IMR-90 (cell line): Measurements from ENCODE around the gene HMG20A. TPM values are rescaled to one million over a fixed set of nuclear protein-coding genes. Genes with fewer than 3 reads are reported as not detected.

Experiments
- ATAC-seq: fragments of 200-7000 bp; cut with Tn5 transposase; 2 replicates; pipeline ENCODE4 v1.9.1; 2020; ENCODE audit warnings: low read depth, mild to moderate bottlenecking, moderate library complexity
- BruUV-seq: library from RNA; stranded (reverse); fragments of 400-500 nt; replicated peaks from 2 replicates; lab custom pipeline; 2021; lab: Mats Ljungman, UMichigan
- CTCF ChIA-PET: fragments of 300-600 bp; formaldehyde crosslinking; extraction: SDS; loops from one replicate; lab custom pipeline; 2021; ENCODE audit warnings: antibody characterized with exemption; lab: Yijun Ruan, JAX
- POLR2A ChIA-PET: fragments of 300-600 bp; sonication (Branson Sonifier 250); formaldehyde crosslinking; loops from one replicate; lab custom pipeline; 2022; ENCODE audit warnings: antibody characterized with exemption; ENCODE audit not compliant: unreplicated experiment; lab: Charles Lee
- DNase-seq: peaks from one replicate; pipeline ENCODE4 v3.0.0; 2013
- H2AFZ ChIP-seq: replicated peaks from 2 replicates; pipeline ENCODE3; 2013; ENCODE audit warnings: low read length, mild to moderate bottlenecking; ENCODE audit not compliant: poor library complexity
- H2AK5ac ChIP-seq: 2 replicates; pipeline ENCODE4 v1.6.1; 2013; ENCODE audit warnings: low read depth, low read length, inconsistent platforms
- H2AK9ac ChIP-seq: replicated peaks from 2 replicates; pipeline ENCODE3; 2013; ENCODE audit warnings: mild to moderate bottlenecking, low read depth, low read length, moderate library complexity; ENCODE audit not compliant: poor library complexity
- H2BK120ac ChIP-seq: 2 replicates; pipeline ENCODE4 v1.6.1; 2013; ENCODE audit warnings: low read depth, low read length, inconsistent platforms
- H2BK15ac ChIP-seq: 3 replicates; pipeline ENCODE4 v1.6.1; 2013; ENCODE audit warnings: low read depth, low read length, inconsistent platforms
- H2BK20ac ChIP-seq: 2 replicates; pipeline ENCODE4 v1.6.1; 2013; ENCODE audit warnings: low read depth, mild to moderate bottlenecking, inconsistent platforms, low read length, moderate library complexity
- H2BK5ac ChIP-seq: 2 replicates; pipeline ENCODE4 v1.6.1; 2013; ENCODE audit warnings: mild to moderate bottlenecking, low read depth, low read length, inconsistent platforms; ENCODE audit not compliant: poor library complexity, severe bottlenecking
- H3K14ac ChIP-seq: replicated peaks from 2 replicates; pipeline ENCODE4 v1.6.1; 2013; ENCODE audit warnings: low read depth, low read length, inconsistent platforms
- H3K18ac ChIP-seq: 2 replicates; pipeline ENCODE4 v1.6.1; 2013; ENCODE audit warnings: low read depth, low read length, control low read depth
- H3K23ac ChIP-seq: 2 replicates; pipeline ENCODE4 v1.6.1; 2013; ENCODE audit warnings: low read depth, low read length, inconsistent platforms
- H3K27ac ChIP-seq: 2 replicates; pipeline ENCODE4 v1.5.1; 2013; ENCODE audit warnings: mild to moderate bottlenecking, control low read depth, low read length; ENCODE audit not compliant: insufficient read depth
- H3K27me3 ChIP-seq: 2 replicates; pipeline ENCODE4 v1.6.1; 2013; ENCODE audit warnings: low read length; ENCODE audit not compliant: control insufficient read depth, insufficient read depth
- H3K36me3 ChIP-seq: 2 replicates; pipeline ENCODE4 v1.6.1; 2013; ENCODE audit warnings: low read length, mixed read lengths; ENCODE audit not compliant: control insufficient read depth, insufficient read depth
- H3K4ac ChIP-seq: 2 replicates; pipeline ENCODE4 v1.6.1; 2013; ENCODE audit warnings: low read depth, low read length, inconsistent platforms
- H3K4me1 ChIP-seq: 2 replicates; pipeline ENCODE4 v1.6.1; 2013; ENCODE audit warnings: low read length, mixed read lengths; ENCODE audit not compliant: control insufficient read depth, insufficient read depth
- H3K4me2 ChIP-seq: 2 replicates; pipeline ENCODE4 v1.6.1; 2013; ENCODE audit warnings: low read depth, mild to moderate bottlenecking, control low read depth, low read length, moderate library complexity
- H3K4me3 ChIP-seq: 2 replicates; pipeline ENCODE4 v1.5.1; 2013; ENCODE audit warnings: low read depth, mild to moderate bottlenecking, control low read depth, low read length, moderate library complexity; ENCODE audit not compliant: insufficient read depth
- H3K56ac ChIP-seq: 2 replicates; pipeline ENCODE4 v1.6.1; 2013; ENCODE audit warnings: low read length, inconsistent platforms; ENCODE audit not compliant: insufficient read depth; ENCODE audit errors: extremely low read depth
- H3K79me1 ChIP-seq, 2 experiments: 2 replicates each; pipeline ENCODE4 v1.6.1; 2013; ENCODE audit warnings: low read length in 2 of 2, inconsistent platforms in 1 of 2, low read depth in 1 of 2
- H3K9ac ChIP-seq: 2 replicates; pipeline ENCODE4 v1.6.1; 2013; ENCODE audit warnings: low read depth, low read length, control low read depth
- H3K9me1 ChIP-seq: 2 replicates; pipeline ENCODE4 v1.6.1; 2013; ENCODE audit warnings: low read length, inconsistent platforms; ENCODE audit not compliant: insufficient read depth
- H3K9me3 ChIP-seq: 2 replicates; pipeline ENCODE4 v1.6.1; 2013; ENCODE audit warnings: low read length; ENCODE audit not compliant: control insufficient read depth, insufficient read depth
- H4K20me1 ChIP-seq: 2 replicates; pipeline ENCODE4 v1.6.1; 2013; ENCODE audit warnings: low read length, inconsistent platforms; ENCODE audit not compliant: insufficient read depth
- H4K5ac ChIP-seq: 2 replicates; pipeline ENCODE4 v1.6.1; 2013; ENCODE audit warnings: mild to moderate bottlenecking, low read depth, low read length, control low read depth
- H4K8ac ChIP-seq, 2 experiments: 2 replicates each; pipeline ENCODE4 v1.6.1; 2013; ENCODE audit warnings: low read depth in 2 of 2, low read length in 2 of 2, control low read depth in 1 of 2, inconsistent platforms in 1 of 2
- H4K91ac ChIP-seq: 2 replicates; pipeline ENCODE4 v1.6.1; 2013; ENCODE audit warnings: low read depth, low read length, inconsistent platforms; ENCODE audit not compliant: insufficient read depth
- BHLHE40 ChIP-seq: fragments of 150-350 bp; IDR thresholded peaks from 2 replicates; pipeline ENCODE4 v1.6.1; 2016; ENCODE audit warnings: mild to moderate bottlenecking, low read depth, low read length
- CEBPB ChIP-seq: IDR thresholded peaks from 2 replicates; pipeline ENCODE4 v1.6.1; 2012; ENCODE audit warnings: low read depth, low read length, improper control_type of control experiment
- CHD1 ChIP-seq: IDR thresholded peaks from 2 replicates; pipeline ENCODE4 v1.6.1; 2012; ENCODE audit warnings: low read depth, low read length, improper control_type of control experiment
- CTCF ChIP-seq: conservative IDR thresholded peaks from 2 replicates; pipeline ENCODE4 v1.5.1; 2012; ENCODE audit warnings: mild to moderate bottlenecking, low read depth, low read length, improper control_type of control experiment
- ELK1 ChIP-seq: fragments of 150-350 bp; IDR thresholded peaks from 2 replicates; pipeline ENCODE4 v1.6.1; 2016; ENCODE audit warnings: low read depth, mild to moderate bottlenecking, low read length, moderate library complexity, borderline replicate concordance
- FOS ChIP-seq: fragments of 150-350 bp; IDR thresholded peaks from 2 replicates; pipeline ENCODE4 v1.6.1; 2016; ENCODE audit warnings: low read depth, low read length
- MAFK ChIP-seq: IDR thresholded peaks from 2 replicates; pipeline ENCODE4 v1.6.1; 2012; ENCODE audit warnings: low read depth, low read length, improper control_type of control experiment
- MAZ ChIP-seq: IDR thresholded peaks from 2 replicates; pipeline ENCODE4 v1.6.1; 2012; ENCODE audit warnings: low read depth, mild to moderate bottlenecking, low read length, improper control_type of control experiment, moderate library complexity, borderline replicate concordance
- MXI1 ChIP-seq: IDR thresholded peaks from 2 replicates; pipeline ENCODE4 v1.6.1; 2012; ENCODE audit warnings: low read depth, mild to moderate bottlenecking, low read length, moderate library complexity, borderline replicate concordance
- NFE2L2 ChIP-seq: fragments of 150-350 bp; IDR thresholded peaks from 2 replicates; pipeline ENCODE4 v1.6.1; 2016; ENCODE audit warnings: low read depth, mild to moderate bottlenecking, low read length
- POLR2A ChIP-seq: IDR thresholded peaks from 2 replicates; pipeline ENCODE4 v1.6.1; 2012; ENCODE audit warnings: mild to moderate bottlenecking, low read depth, low read length
- RAD21 ChIP-seq: IDR thresholded peaks from 2 replicates; pipeline ENCODE4 v1.6.1; 2012; ENCODE audit warnings: low read length, improper control_type of control experiment
- RCOR1 ChIP-seq: IDR thresholded peaks from 2 replicates; pipeline ENCODE4 v1.6.1; 2012; ENCODE audit warnings: mild to moderate bottlenecking, low read length, improper control_type of control experiment; ENCODE audit not compliant: insufficient replicate concordance
- RFX5 ChIP-seq: IDR thresholded peaks from 2 replicates; pipeline ENCODE4 v1.8.0; 2012; ENCODE audit warnings: low read depth, mild to moderate bottlenecking, low read length, moderate library complexity
- SMC3 ChIP-seq: fragments of 150-350 bp; IDR thresholded peaks from 2 replicates; pipeline ENCODE4 v1.6.1; 2016; ENCODE audit warnings: low read depth, mild to moderate bottlenecking, antibody characterized with exemption, low read length, moderate library complexity
- USF2 ChIP-seq: fragments of 150-350 bp; IDR thresholded peaks from 2 replicates; pipeline ENCODE4 v1.6.1; 2017; ENCODE audit warnings: mild to moderate bottlenecking, antibody characterized with exemption, low read length, low read depth
- WGBS, 2 experiments: methylation state at CpG; one replicate each; pipeline versions ENCODE4 v1.1.5 to v1.1.7; 2013; ENCODE audit warnings: missing lambda C conversion rate in 2 of 2; ENCODE audit not compliant: insufficient read length in 1 of 2; ENCODE audit errors: extremely low coverage in 2 of 2; 5-methylcytosine and 5-hydroxymethylcytosine counted together
- dilution Hi-C: fragments of 300-500 bp; cut with HindIII; formaldehyde crosslinking; loops from one replicate; pipeline ENCODE4 v1.14.3; 2018; ENCODE audit warnings: low sequenced_read_pairs; ENCODE audit not compliant: unreplicated experiment
- in situ Hi-C: fragments of 300-500 bp; cut with MboI; formaldehyde crosslinking; loops from 3 replicates; pipeline ENCODE4 v1.14.3; 2019; ENCODE audit warnings: low sequenced_read_pairs, inconsistent platforms, mixed read lengths
- intact Hi-C: fragments of 100-400 bp; cut with micrococcal nuclease; formaldehyde crosslinking; loops from 2 replicates; pipeline ENCODE4 v1.10.0; 2022
- polyA plus RNA-seq, 3 experiments: library from polyadenylated mRNA; depleted of rRNA; stranded (reverse); fragments of >200 nt; gene quantifications; 2 replicates each; pipeline ENCODE4 v1.2.3, GENCODE V29; 2012; ENCODE audit warnings: low replicate concordance in 1 of 3
- total RNA-seq: library from RNA; depleted of rRNA; stranded (reverse); fragments of >200 nt; gene quantifications from 2 replicates; pipeline ENCODE4 v1.2.3, GENCODE V29; 2012

Gene HMG20A
- total and polyA plus RNA-seq, 2 of the 4 experiments (the other 2 are of a cell fraction), result 22.3 to 25.3 TPM

- in situ Hi-C loops, result no loop called here
Measured at GRCh38 chr15:77532846-77533245, 112.2 kb downstream of the HMG20A start.

More at GRCh38 chr15:77532846-77533245, 112.2 kb downstream of the HMG20A start:
- no TSS peak for BruUV-seq
- no peak overlapping the region for H2AK9ac ChIP-seq
- no peak overlapping the region for H3K4ac ChIP-seq
- ATAC-seq (no peak), DNase-seq (no peak)
- no peaks in the 10 kb centered on the region for H3K79me1 ChIP-seq
- no peak overlapping the region; the same call in 1 of the 2 replicates for H3K23ac ChIP-seq
- dilution Hi-C loops (no loop called here), intact Hi-C loops (no loop called here)
- no peaks in the 10 kb centered on the region; the same call in 1 of the 2 replicates for H3K9me1 ChIP-seq
- no peak overlapping the region for H3K9ac ChIP-seq
- no peak overlapping the region for H4K5ac ChIP-seq
- no peak overlapping the region for H3K56ac ChIP-seq
- no peaks in the 10 kb centered on the region for H3K9me3 ChIP-seq
- H3K4me3 ChIP-seq, result no peak overlapping the region
- no peak for TF ChIP-seq RCOR1
- TF ChIP-seq USF2, result no peak
- TF ChIP-seq RFX5, result no peak
- no peak for TF ChIP-seq MXI1
- no peak for TF ChIP-seq ELK1
- no peak for TF ChIP-seq POLR2A
- TF ChIP-seq MAZ, result no peak
- TF ChIP-seq CEBPB, result no peak
- TF ChIP-seq FOS, result no peak
- no peak for TF ChIP-seq SMC3
- TF ChIP-seq RAD21, result no peak
- TF ChIP-seq CHD1, result no peak
- no peak for TF ChIP-seq NFE2L2
- no peak for TF ChIP-seq CTCF
- no peak for TF ChIP-seq MAFK
- TF ChIP-seq BHLHE40, result no peak
- H2BK120ac ChIP-seq, result no peak overlapping the region
- H3K4me2 ChIP-seq, result no peak overlapping the region
- H3K27me3 ChIP-seq, result peaks cover 30% of the 10 kb centered on the region
- peaks cover 4% of the 10 kb centered on the region for H3K4me1 ChIP-seq
- no peaks in the 10 kb centered on the region for H3K36me3 ChIP-seq
- H3K27ac ChIP-seq, result no peak overlapping the region
- H4K8ac ChIP-seq, result no peak overlapping the region
- no peak overlapping the region for H2BK5ac ChIP-seq
- no peak overlapping the region for H2BK15ac ChIP-seq
- H4K91ac ChIP-seq, result no peak overlapping the region
- no peak overlapping the region for H2AK5ac ChIP-seq
- ChIA-PET POLR2A (no interaction called here), CTCF (interaction anchor here (2.0 kb wide), 1 partner anchor 10 kb away, joined by 6 read pairs; no protein-coding TSS in a partner anchor)
- H3K14ac ChIP-seq, result no peak overlapping the region
- no peak overlapping the region for H2AFZ ChIP-seq
- no peak overlapping the region for H3K18ac ChIP-seq
- no peak overlapping the region for H2BK20ac ChIP-seq
- no peaks in the 10 kb centered on the region for H4K20me1 ChIP-seq
- 33% methylated on average over 2 of the region's 7 CpGs; no CpG with 5 or more reads in 1 of the 2 experiments for WGBS, 2 experiments
